ENCODE results near the gene SCNN1G.

- TF ChIP-seq POLR2A (IDR thresholded peaks at IDR 0.05; ENCODE audit: low read depth, low read length): no peak
- TF ChIP-seq POLR2AphosphoS5 (IDR thresholded peaks at IDR 0.05; ENCODE audit: low read depth, low read length): no peak
These were observed 39.2 kb upstream of the SCNN1G start for GRCh38 chr16:23143391-23143790.

All from GM12892 (cell line).